ENCODE measurements around the gene CD200R1.

The CD200R1 gene

DNA sequence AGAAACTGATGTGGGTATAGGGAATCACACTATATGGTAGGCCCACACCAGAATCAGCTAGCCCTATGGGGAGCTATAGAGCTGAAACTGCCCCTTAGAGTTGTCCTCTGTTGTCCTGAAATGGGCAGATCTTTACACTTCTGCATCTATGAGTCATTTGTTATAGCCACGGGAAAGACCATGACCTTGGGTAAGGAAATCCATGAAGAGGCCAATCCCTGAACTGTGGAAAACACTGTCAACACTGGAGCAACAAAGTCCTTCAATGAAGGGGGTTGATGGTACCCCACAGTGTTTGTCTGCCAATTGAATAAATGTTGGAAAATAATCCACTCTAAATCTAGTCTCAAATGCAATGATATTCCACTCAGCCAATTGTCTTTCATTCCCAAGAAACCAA lies 5.2 kb upstream of the CD200R1 start:
- Histone ChIP-seq H3K36me3 (ENCODE audit: control insufficient read depth in 2 of 2, insufficient read depth in 1 of 2, low read length in 2 of 2) (no peaks in the 10 kb centered on the region), H3K27ac (ENCODE audit: extremely low read depth, low read depth, low read length) (no peak overlapping the region), H3K4me1 (ENCODE audit: control insufficient read depth, insufficient read depth, low read length) (no peaks in the 10 kb centered on the region; the same call in 1 of the 2 replicates), H3K9me3 (ENCODE audit: control insufficient read depth, insufficient read depth, low read depth, low read length) (no peaks in the 10 kb centered on the region), H3K4me3 (ENCODE audit: low read depth, low read length) (no peak overlapping the region)
- TF ChIP-seq, protein P1, sequence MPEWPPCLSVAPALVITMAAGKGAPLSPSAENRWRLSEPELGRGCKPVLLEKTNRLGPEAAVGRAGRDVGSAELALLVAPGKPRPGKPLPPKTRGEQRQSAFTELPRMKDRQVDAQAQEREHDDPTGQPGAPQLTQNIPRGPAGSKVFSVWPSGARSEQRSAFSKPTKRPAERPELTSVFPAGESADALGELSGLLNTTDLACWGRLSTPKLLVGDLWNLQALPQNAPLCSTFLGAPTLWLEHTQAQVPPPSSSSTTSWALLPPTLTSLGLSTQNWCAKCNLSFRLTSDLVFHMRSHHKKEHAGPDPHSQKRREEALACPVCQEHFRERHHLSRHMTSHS (tag by site-specific recombination; IDR thresholded peaks at IDR 0.05): no peak
- no peak for TF ChIP-seq ZNF132 (tag by site-specific recombination; IDR thresholded peaks at IDR 0.05; ENCODE audit: borderline replicate concordance)
- no peak for TF ChIP-seq ZNF792 (tag by site-specific recombination; IDR thresholded peaks at IDR 0.05)
- TF ChIP-seq ZNF670 (tag by site-specific recombination; IDR thresholded peaks at IDR 0.05; ENCODE audit: low read depth): no peak
- no peak for TF ChIP-seq ZNF600 (tag by site-specific recombination; IDR thresholded peaks at IDR 0.05)
- no peak for TF ChIP-seq GLI4 (tag by site-specific recombination; IDR thresholded peaks at IDR 0.05)
- CTCF ChIA-PET: interaction anchor here (0.6 to 3.1 kb wide), 10 partner anchors 11 to 1991 kb away, joined by 3 to 24 read pairs (median 4); partner anchors contain the start of gene GTPBP8
- POLR2A ChIA-PET: no interaction called here

DNA sequence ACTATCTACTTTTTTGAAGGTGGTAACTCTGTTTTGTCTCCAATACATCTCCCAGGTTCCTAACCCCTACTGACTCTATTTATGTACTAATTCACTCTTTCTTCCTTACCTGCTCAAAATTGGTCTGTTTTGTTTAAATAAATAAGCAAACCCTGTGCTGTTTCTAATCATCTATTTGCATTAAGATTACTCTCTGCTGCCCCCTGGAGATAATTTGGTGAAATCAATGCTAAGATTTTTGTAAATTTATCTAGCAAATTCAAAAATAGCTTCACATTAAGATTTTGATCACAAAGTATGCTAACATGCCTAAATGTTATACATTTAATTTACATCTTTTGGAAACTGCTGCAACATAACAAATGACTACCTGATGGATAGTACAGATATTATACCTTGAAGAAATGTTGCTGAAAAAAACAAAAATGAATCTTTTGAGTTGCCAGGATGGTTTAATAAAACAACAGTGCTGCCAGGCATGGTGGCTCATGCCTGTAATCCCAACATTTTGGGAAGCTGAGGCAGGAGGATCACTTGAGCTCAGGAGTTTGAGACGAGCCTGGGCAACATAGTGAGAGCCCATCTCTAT lies 4.4 kb upstream of the CD200R1 start:
- Histone ChIP-seq H3K27ac (ENCODE audit: extremely low read depth, low read depth, low read length) (no peak overlapping the region), H3K36me3 (ENCODE audit: control insufficient read depth in 2 of 2, insufficient read depth in 1 of 2, low read length in 2 of 2) (no peaks in the 10 kb centered on the region), H3K4me3 (ENCODE audit: low read depth, low read length) (no peak overlapping the region), H3K4me1 (ENCODE audit: control insufficient read depth, insufficient read depth, low read length) (no peaks in the 10 kb centered on the region; the same call in 1 of the 2 replicates), H3K9me3 (ENCODE audit: control insufficient read depth, insufficient read depth, low read depth, low read length) (no peaks in the 10 kb centered on the region)
- CTCF ChIA-PET: interaction anchor here (0.6 to 3.1 kb wide), 23 partner anchors 8 to 1992 kb away, joined by 3 to 24 read pairs (median 3); no protein-coding TSS in a partner anchor
- POLR2A ChIA-PET: no interaction called here
- peak; percentile 26 for TF ChIP-seq ZNF654 (tag by site-specific recombination; IDR thresholded peaks at IDR 0.05; ENCODE audit: low read depth)
- TF ChIP-seq BCL11A (tag by site-specific recombination; IDR thresholded peaks at IDR 0.05; ENCODE audit: low read depth): no peak
- no peak for TF ChIP-seq ZNF48 (tag by site-specific recombination; IDR thresholded peaks at IDR 0.05)

DNA sequence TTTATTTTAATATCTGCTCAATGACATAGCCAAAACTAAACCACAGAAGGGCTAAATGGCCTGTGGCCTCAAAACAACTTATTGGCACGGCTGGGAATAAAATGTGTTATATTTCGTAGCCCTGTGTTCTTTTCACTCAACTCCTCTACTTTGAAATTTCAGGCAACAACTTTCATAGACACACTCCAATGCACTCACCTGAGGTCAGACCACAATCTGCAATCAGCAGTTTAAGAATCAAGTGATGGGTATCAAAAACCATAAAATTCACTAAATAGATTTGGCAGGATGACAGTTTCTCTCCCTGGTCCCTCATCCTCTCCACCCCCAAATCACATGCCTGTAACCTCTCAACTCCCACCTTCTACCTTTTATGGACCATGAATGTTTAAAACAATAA lies 2.0 kb upstream of the CD200R1 start:
- Histone ChIP-seq H3K4me3 (ENCODE audit: low read depth, low read length) (no peak overlapping the region), H3K9me3 (ENCODE audit: control insufficient read depth, insufficient read depth, low read depth, low read length) (no peaks in the 10 kb centered on the region), H3K4me1 (ENCODE audit: control insufficient read depth, insufficient read depth, low read length) (no peaks in the 10 kb centered on the region), H3K36me3 (ENCODE audit: control insufficient read depth in 2 of 2, insufficient read depth in 1 of 2, low read length in 2 of 2) (no peaks in the 10 kb centered on the region), H3K27ac (ENCODE audit: extremely low read depth, low read depth, low read length) (no peak overlapping the region)
- CTCF ChIA-PET: interaction anchor here (1.0 kb wide), 1 partner anchor 242 kb away, joined by 3 read pairs; no protein-coding TSS in a partner anchor
- POLR2A ChIA-PET: no interaction called here
- no peak for TF ChIP-seq HOXD13 (CRISPR knock-in tag; IDR thresholded peaks at IDR 0.05; ENCODE audit: borderline replicate concordance)
- TF ChIP-seq, protein P2, sequence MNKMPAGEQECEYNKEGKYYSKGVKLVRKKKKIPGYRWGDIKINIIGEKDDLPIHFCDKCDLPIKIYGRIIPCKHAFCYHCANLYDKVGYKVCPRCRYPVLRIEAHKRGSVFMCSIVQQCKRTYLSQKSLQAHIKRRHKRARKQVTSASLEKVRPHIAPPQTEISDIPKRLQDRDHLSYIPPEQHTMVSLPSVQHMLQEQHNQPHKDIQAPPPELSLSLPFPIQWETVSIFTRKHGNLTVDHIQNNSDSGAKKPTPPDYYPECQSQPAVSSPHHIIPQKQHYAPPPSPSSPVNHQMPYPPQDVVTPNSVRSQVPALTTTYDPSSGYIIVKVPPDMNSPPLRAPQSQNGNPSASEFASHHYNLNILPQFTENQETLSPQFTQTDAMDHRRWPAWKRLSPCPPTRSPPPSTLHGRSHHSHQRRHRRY (tag by site-specific recombination; IDR thresholded peaks at IDR 0.05): no peak
- TF ChIP-seq ZNF548 (tag by site-specific recombination; IDR thresholded peaks at IDR 0.05): no peak
- no peak for TF ChIP-seq KLF8 (tag by site-specific recombination; IDR thresholded peaks at IDR 0.05)
- no peak for TF ChIP-seq ZBTB8A (tag by site-specific recombination; IDR thresholded peaks at IDR 0.05)
- TF ChIP-seq, protein P1 (tag by site-specific recombination; IDR thresholded peaks at IDR 0.05): no peak
- TF ChIP-seq, protein P3, sequence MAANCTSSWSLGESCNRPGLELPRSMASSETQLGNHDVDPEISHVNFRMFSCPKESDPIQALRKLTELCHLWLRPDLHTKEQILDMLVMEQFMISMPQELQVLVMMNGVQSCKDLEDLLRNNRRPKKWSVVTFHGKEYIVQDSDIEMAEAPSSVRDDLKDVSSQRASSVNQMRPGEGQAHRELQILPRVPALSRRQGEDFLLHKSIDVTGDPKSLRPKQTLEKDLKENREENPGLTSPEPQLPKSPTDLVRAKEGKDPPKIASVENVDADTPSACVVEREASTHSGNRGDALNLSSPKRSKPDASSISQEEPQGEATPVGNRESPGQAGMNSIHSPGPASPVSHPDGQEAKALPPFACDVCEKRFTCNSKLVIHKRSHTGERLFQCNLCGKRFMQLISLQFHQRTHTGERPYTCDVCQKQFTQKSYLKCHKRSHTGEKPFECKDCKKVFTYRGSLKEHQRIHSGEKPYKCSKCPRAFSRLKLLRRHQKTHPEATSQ (tag by site-specific recombination; IDR thresholded peaks at IDR 0.05): no peak
